ENCODE data around the gene SETSIP.
"Not testable (repeated sequence)": the region's sequence is repeated elsewhere in the genome, so short reads cannot be mapped to it uniquely, and the experiment has no call there.

Gene SETSIP

GRCh38 chr1:92065042-92065441, 10.2 kb downstream of the SETSIP start:
- DNase-seq (ENCODE audit: low read depth in 1 of 2, low spot score in 1 of 2) = no peak

GRCh38 chr1:92051948-92052347, 23.3 kb downstream of the SETSIP start:
- no peak for DNase-seq (ENCODE audit: low read depth in 1 of 2, low spot score in 1 of 2)

- no peak for DNase-seq (ENCODE audit: low read depth in 1 of 2, low spot score in 1 of 2)
These were observed 29.3 kb downstream of the SETSIP start for GRCh38 chr1:92045766-92046495.

GRCh38 chr1:92043621-92044020, 31.6 kb downstream of the SETSIP start:
- DNase-seq (ENCODE audit: low read depth in 1 of 2, low spot score in 1 of 2) = no peak

- DNase-seq (ENCODE audit: low read depth in 1 of 2, low spot score in 1 of 2) = no peak
These were observed 34.2 kb downstream of the SETSIP start for GRCh38 chr1:92040971-92041370.

GRCh38 chr1:92038695-92039346, 36.4 kb downstream of the SETSIP start:
- no peak for DNase-seq (ENCODE audit: low read depth in 1 of 2, low spot score in 1 of 2)

- no peak for DNase-seq (ENCODE audit: low read depth in 1 of 2, low spot score in 1 of 2)
These were observed 37.8 kb downstream of the SETSIP start for GRCh38 chr1:92037400-92037799.

- no peak for DNase-seq (ENCODE audit: low read depth in 1 of 2, low spot score in 1 of 2)
These were observed 43.7 kb downstream of the SETSIP start for GRCh38 chr1:92031281-92032110.

- no peak for DNase-seq (ENCODE audit: low read depth in 1 of 2, low spot score in 1 of 2)
These were observed 44.5 kb downstream of the SETSIP start for GRCh38 chr1:92030656-92031107.

- DNase-seq (ENCODE audit: low read depth in 1 of 2, low spot score in 1 of 2) = no peak
These were observed 45.8 kb downstream of the SETSIP start for GRCh38 chr1:92029241-92029922.

- no peak for DNase-seq (ENCODE audit: low read depth in 1 of 2, low spot score in 1 of 2)
These were observed 48.4 kb downstream of the SETSIP start for GRCh38 chr1:92026806-92027205.

- DNase-seq (ENCODE audit: low read depth in 1 of 2, low spot score in 1 of 2) = not testable (repeated sequence)
These were observed 49.2 kb downstream of the SETSIP start for GRCh38 chr1:92026042-92026441.
